Spleen (tissue), 11 donors: ENCODE measurements around the gene TLR5. TPM values are rescaled to one million over a fixed set of nuclear protein-coding genes. Genes with fewer than 3 reads are reported as not detected.

Experiments used
- DNase-seq: peaks from one replicate; pipeline ENCODE4 v3.0.0-alpha.2; 2020
- H3K27ac ChIP-seq, 8 donors: fragments of 200-600 bp; sonication (generic) in 7 of 8; 1 replicate in 4 of 8; 2 replicates in 4 of 8; pipeline versions ENCODE4 v1.5.0 to v1.8.0; 2016 to 2021; ENCODE audit warnings: inconsistent platforms in 4 of 8, mild to moderate bottlenecking in 4 of 8, moderate library complexity in 1 of 8
- H3K27me3 ChIP-seq, 7 donors: fragments of 200-600 bp; sonication (generic) in 6 of 7; replicated peaks in 1 of 7; 1 replicate in 4 of 7; 2 replicates in 3 of 7; pipeline versions ENCODE4 v1.5.0 to v1.8.0; 2016 to 2021; ENCODE audit warnings: inconsistent platforms in 3 of 7, mild to moderate bottlenecking in 1 of 7
- H3K36me3 ChIP-seq, 6 donors: fragments of 200-600 bp; sonication (generic) in 5 of 6; 1 replicate in 4 of 6; 2 replicates in 2 of 6; pipeline versions ENCODE4 v1.5.0 to v1.8.0; 2016 to 2021; ENCODE audit warnings: inconsistent platforms in 2 of 6
- H3K4me1 ChIP-seq, 6 donors: fragments of 200-600 bp; sonication (generic) in 5 of 6; 1 replicate in 3 of 6; 2 replicates in 3 of 6; pipeline versions ENCODE4 v1.5.0 to v1.8.0; 2016 to 2021; ENCODE audit warnings: inconsistent platforms in 3 of 6
- H3K4me3 ChIP-seq, 8 donors: fragments of 200-600 bp; sonication (generic) in 7 of 8; 1 replicate in 4 of 8; 2 replicates in 4 of 8; pipeline versions ENCODE4 v1.5.0 to v1.8.0; 2016 to 2021; ENCODE audit warnings: inconsistent platforms in 4 of 8, mild to moderate bottlenecking in 4 of 8, moderate library complexity in 2 of 8
- H3K9me3 ChIP-seq, 8 donors: fragments of 200-600 bp; sonication (generic) in 7 of 8; 1 replicate in 4 of 8; 2 replicates in 4 of 8; pipeline versions ENCODE4 v1.5.0 to v1.8.0; 2016 to 2021; ENCODE audit warnings: inconsistent platforms in 4 of 8
- POLR2A ChIP-seq, 3 donors: fragments of 450-650 bp; IDR thresholded peaks; one replicate each; pipeline ENCODE4 v1.5.1; 2017; ENCODE audit warnings: antibody characterized with exemption in 3 of 3, mild to moderate bottlenecking in 1 of 3
- POLR2AphosphoS5 ChIP-seq, 3 donors: sonication (generic); formaldehyde crosslinking; IDR thresholded peaks; one replicate each; pipeline ENCODE4 v1.5.1; 2017; ENCODE audit warnings: antibody characterized with exemption in 3 of 3
- WGBS, 5 donors: extraction: QIAGEN DNeasy Blood & Tissue Kit in 3 of 5; methylation state at CpG; one replicate each; pipeline versions ENCODE4 v1.1.5 to v1.1.7; 2013 to 2018; 5-methylcytosine and 5-hydroxymethylcytosine counted together
- intact Hi-C: fragments of 100-400 bp; cut with DNase I; formaldehyde crosslinking; loops from one replicate; pipeline ENCODE4 v1.15.0; 2023; ENCODE audit warnings: low total_unique reads
- polyA plus RNA-seq, 3 donors: library from polyadenylated mRNA; stranded (reverse); fragments of 200-250 nt; gene quantifications; one replicate each; pipeline ENCODE4 v1.2.1, GENCODE V29; 2013
- total RNA-seq, 7 donors: library from RNA; depleted of rRNA in 3 of 7; stranded (reverse); fragments of >200 nt in 3 of 7; fragmentation: NEBNext Ultra II Directional in 4 of 7; extraction: Animal tissue kit (Norgen Biotek cat#: 25700) in 4 of 7; gene quantifications; one replicate each; pipeline versions ENCODE4 v1.1.0 to v1.2.1, GENCODE V29; 2016 to 2021
- TF ChIP-seq, protein P1 (sequence below), 11 experiments: fragments of 200-600 bp in 7 of 11; fragments of 450-650 bp in 4 of 11; sonication (generic) in 4 of 11; IDR thresholded peaks in 8 of 11; conservative IDR thresholded peaks in 3 of 11; 1 replicate in 7 of 11; 2 replicates in 4 of 11; pipeline versions ENCODE4 v1.4.0 to v1.8.0; 2016 to 2021; ENCODE audit warnings: antibody characterized with exemption in 11 of 11, inconsistent platforms in 4 of 11, mild to moderate bottlenecking in 1 of 11
- donor health status: healthy with polysubstance abuse.
- donor health status: DM: no; HTN: no; CAD: no; lungs with moderate emphysema.
- donor health status: DM: no; HTN: no; CAD: no.
- donor health status: Bipolar disorder and iron deficiency.
- donor health status: healthy.
- donor health status: DM: no; HTN: no; CAD: no.
- donor health status: DM: yes; HTN: yes; CAD: no.

Gene TLR5
- total and polyA plus RNA-seq, 10 donors = 1.0 to 28.2 (median 13.7) TPM

DNA sequence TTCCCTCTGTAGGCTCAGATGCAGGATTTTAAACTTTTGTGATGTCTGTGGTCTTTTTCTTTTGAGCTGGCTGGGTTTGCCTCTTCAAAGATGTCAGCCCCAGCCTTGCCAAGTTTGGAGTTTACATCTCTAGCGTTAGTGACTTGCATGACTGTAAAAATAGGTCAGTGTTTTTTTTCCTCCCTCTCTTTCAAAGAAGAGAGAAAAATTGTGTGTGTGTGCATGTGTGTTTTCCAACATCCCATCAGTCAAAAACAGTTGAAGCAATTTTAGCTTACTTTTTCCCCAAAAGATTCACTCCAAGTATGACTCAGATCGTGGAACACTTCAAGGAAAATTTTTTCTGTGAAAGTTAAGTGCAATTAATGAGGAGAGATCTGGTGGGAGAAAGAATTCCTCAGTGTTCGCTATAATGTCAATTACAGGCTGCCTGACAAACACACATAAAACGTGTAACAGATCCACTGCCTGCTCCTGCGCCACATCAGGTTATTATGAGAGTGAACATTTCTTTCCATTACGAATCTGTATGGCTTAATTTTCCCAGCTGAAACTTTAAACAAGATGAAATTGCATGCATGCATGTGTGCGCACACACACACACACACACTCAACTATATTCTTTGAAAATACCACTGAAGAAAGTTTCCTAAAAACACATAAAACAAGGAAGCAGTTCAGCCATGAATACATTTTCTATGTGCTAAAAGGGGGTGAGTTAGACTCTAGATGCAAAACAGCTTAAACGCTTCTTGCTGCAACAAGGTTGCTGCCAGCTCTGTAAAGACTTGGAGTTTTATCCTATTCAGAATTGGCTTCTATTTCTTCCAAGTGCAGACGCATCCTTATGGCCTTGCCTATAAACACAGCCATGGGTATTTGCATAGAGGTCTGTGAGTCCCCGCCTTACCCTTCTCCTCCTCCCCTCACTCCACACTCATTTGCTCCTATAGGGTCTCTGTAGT is 55.5 kb downstream of the TLR5 start:
- H3K9me3 ChIP-seq = no peaks in the 10 kb centered on the region
- TF ChIP-seq, protein P1, sequence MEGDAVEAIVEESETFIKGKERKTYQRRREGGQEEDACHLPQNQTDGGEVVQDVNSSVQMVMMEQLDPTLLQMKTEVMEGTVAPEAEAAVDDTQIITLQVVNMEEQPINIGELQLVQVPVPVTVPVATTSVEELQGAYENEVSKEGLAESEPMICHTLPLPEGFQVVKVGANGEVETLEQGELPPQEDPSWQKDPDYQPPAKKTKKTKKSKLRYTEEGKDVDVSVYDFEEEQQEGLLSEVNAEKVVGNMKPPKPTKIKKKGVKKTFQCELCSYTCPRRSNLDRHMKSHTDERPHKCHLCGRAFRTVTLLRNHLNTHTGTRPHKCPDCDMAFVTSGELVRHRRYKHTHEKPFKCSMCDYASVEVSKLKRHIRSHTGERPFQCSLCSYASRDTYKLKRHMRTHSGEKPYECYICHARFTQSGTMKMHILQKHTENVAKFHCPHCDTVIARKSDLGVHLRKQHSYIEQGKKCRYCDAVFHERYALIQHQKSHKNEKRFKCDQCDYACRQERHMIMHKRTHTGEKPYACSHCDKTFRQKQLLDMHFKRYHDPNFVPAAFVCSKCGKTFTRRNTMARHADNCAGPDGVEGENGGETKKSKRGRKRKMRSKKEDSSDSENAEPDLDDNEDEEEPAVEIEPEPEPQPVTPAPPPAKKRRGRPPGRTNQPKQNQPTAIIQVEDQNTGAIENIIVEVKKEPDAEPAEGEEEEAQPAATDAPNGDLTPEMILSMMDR (IDR thresholded peaks at IDR 0.05 in 8 of 11, conservative IDR thresholded peaks at IDR 0.05 in 3 of 11) = no peak
- TF ChIP-seq POLR2AphosphoS5 (IDR thresholded peaks at IDR 0.05) (no peak), POLR2A (IDR thresholded peaks at IDR 0.05) (no peak)
- H3K4me1 ChIP-seq = peaks cover 0 to 5% (median 0%) of the 10 kb centered on the region in 6 donors
- no peaks in the 10 kb centered on the region for H3K36me3 ChIP-seq
- H3K4me3 ChIP-seq = no peak overlapping the region
- no peak overlapping the region for H3K27ac ChIP-seq
- intact Hi-C loops = no loop called here
- DNase-seq = no peak
- WGBS, 5 donors = 70 to 82% (median 80%) methylated on average over 10 of the region's 10 CpGs
- H3K27me3 ChIP-seq = peaks cover 0 to 7% (median 0%) of the 10 kb centered on the region in 7 donors

DNA sequence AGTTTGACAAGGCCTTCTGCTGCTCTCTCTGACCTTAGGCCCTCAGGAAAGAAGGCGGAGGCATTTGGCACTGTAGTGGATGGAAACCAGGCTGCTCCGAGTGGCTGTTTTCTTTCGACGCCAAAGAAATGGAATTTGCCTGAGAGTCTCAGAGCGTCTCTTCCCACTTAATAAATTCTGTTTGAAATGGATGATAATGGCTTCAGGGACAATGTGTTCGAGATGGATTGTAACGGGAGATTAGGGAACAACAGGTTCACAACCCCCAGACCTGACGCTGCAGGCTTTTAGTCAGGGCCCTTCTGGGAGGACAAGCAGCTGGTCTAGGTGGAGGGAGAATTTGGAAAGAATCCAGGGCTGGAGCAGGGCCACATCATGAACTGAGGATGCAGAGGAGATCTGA is 58.6 kb downstream of the TLR5 start:
- WGBS, 5 donors = 77 to 91% (median 90%) methylated on average over 8 of the region's 8 CpGs
- Histone ChIP-seq H3K4me1 (peaks cover 0 to 8% (median 6%) of the 10 kb centered on the region in 6 donors), H3K9me3 (no peaks in the 10 kb centered on the region), H3K27ac (no peak overlapping the region), H3K27me3 (peaks cover 0 to 6% (median 0%) of the 10 kb centered on the region in 7 donors), H3K36me3 (no peaks in the 10 kb centered on the region), H3K4me3 (no peak overlapping the region)
- no peak for DNase-seq
- no peak for TF ChIP-seq POLR2AphosphoS5 (IDR thresholded peaks at IDR 0.05)
- TF ChIP-seq, protein P1 (IDR thresholded peaks at IDR 0.05 in 8 of 11, conservative IDR thresholded peaks at IDR 0.05 in 3 of 11) = no peak
- no peak for TF ChIP-seq POLR2A (IDR thresholded peaks at IDR 0.05)
- intact Hi-C loops = no loop called here

DNA sequence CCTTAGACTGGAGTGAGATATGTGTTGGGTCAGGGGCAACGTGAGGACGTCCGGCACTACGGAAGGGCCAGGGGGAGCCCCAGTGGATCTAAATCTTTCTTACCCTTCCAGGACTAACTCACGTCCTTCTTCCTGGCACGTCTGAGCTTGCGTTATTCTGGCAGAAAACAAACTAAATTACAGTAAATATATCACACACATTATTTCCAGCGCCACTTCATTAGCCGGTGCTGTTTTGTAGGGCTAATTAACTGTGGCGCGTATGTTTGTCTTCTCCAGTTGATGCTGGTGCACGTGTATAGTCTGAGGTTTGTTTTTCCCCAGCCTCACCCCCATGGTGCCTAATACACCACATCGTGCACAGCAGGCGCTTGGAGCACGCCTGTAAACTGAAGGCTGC is 59.2 kb downstream of the TLR5 start:
- DNase-seq = no peak
- Histone ChIP-seq H3K4me3 (no peak overlapping the region), H3K27ac (no peak overlapping the region), H3K4me1 (peaks cover 0 to 8% (median 6%) of the 10 kb centered on the region in 6 donors), H3K27me3 (no peaks in the 10 kb centered on the region), H3K9me3 (no peaks in the 10 kb centered on the region), H3K36me3 (no peaks in the 10 kb centered on the region)
- intact Hi-C loops = no loop called here
- no peak for TF ChIP-seq POLR2AphosphoS5 (IDR thresholded peaks at IDR 0.05)
- no peak for TF ChIP-seq POLR2A (IDR thresholded peaks at IDR 0.05)
- TF ChIP-seq, protein P1 (IDR thresholded peaks at IDR 0.05 in 8 of 11, conservative IDR thresholded peaks at IDR 0.05 in 3 of 11) = no peak
- 92 to 97% (median 93%) methylated on average over 15 of the region's 15 CpGs for WGBS, 5 donors

DNA sequence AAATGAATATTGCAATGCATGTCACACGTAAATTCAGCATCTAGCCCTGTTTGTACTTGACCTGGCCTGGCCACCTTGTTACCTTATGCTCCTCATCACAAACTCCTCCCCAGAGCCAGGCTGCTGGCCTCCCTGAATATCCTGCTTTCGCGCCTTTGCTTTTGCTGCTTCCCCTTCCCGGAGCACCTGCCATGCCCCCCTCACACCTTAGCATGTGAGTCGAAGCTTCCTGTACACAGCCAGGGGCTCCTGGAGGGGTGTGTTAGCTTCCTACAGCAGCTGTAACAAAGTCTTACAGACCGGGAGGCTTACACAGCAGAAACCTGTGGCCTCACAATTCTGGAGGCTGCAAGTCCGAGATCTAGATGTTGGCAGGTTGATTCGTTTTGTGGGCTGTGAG is 60.1 kb downstream of the TLR5 start:
- H3K9me3 ChIP-seq = no peaks in the 10 kb centered on the region
- H3K4me3 ChIP-seq = no peak overlapping the region
- peaks cover 0 to 8% (median 6%) of the 10 kb centered on the region in 6 donors for H3K4me1 ChIP-seq
- TF ChIP-seq, protein P1 (IDR thresholded peaks at IDR 0.05 in 8 of 11, conservative IDR thresholded peaks at IDR 0.05 in 3 of 11) = no peak
- no peak for TF ChIP-seq POLR2A (IDR thresholded peaks at IDR 0.05)
- TF ChIP-seq POLR2AphosphoS5 (IDR thresholded peaks at IDR 0.05) = no peak
- no peak overlapping the region for H3K27ac ChIP-seq
- intact Hi-C loops = no loop called here
- H3K27me3 ChIP-seq = no peaks in the 10 kb centered on the region
- no peak for DNase-seq
- WGBS, 5 donors = 68 to 77% (median 72%) methylated on average over 8 of the region's 8 CpGs
- no peaks in the 10 kb centered on the region for H3K36me3 ChIP-seq
